ENCODE measurements around the gene RGS21. TPM values are rescaled to one million over a fixed set of nuclear protein-coding genes. Genes with fewer than 3 reads are reported as not detected.

The RGS21 gene
- total and polyA plus RNA-seq, 10 of the 15 experiments (the other 5 are each of a cell fraction or from before 2014, with no cell fraction given) = not detected

- ATAC-seq (no peak), FAIRE-seq (no peak), DNase-seq (ENCODE audit: low read depth, low spot score) (no peak)
- ChIA-PET RAD21 (ENCODE audit: unreplicated experiment) (no interaction called here), CTCF (no interaction called here), POLR2A (no interaction called here), SMC1A (ENCODE audit: uncharacterized antibody, unreplicated experiment) (no interaction called here)
- no peaks in the 10 kb centered on the region for H3K9me3 ChIP-seq (replicated peaks; ENCODE audit: control insufficient read depth, insufficient read depth, low read length)
- TF ChIP-seq ZNF217 (IDR thresholded peaks at IDR 0.05) (no peak), CREB1 (IDR thresholded peaks at IDR 0.05; ENCODE audit: low read depth) (no peak), MYB (IDR thresholded peaks at IDR 0.05; ENCODE audit: borderline replicate concordance, low read depth, low read length) (no peak), ZBTB33 (IDR thresholded peaks at IDR 0.05) (no peak), CHD1 (IDR thresholded peaks at IDR 0.05; ENCODE audit: low read depth, low read length) (no peak), NFXL1 (IDR thresholded peaks at IDR 0.05; ENCODE audit: borderline replicate concordance) (no peak), PAX8 (IDR thresholded peaks at IDR 0.05) (no peak), CUX1 (IDR thresholded peaks at IDR 0.05; ENCODE audit: insufficient replicate concordance, low read depth, low read length) (no peak), SKIL (IDR thresholded peaks at IDR 0.05; ENCODE audit: low read depth, poor library complexity, severe bottlenecking) (no peak)
- H3K27ac ChIP-seq (ENCODE audit: control insufficient read depth, insufficient read depth) = no peak overlapping the region
- no peaks in the 10 kb centered on the region for H3K79me2 ChIP-seq (ENCODE audit: control insufficient read depth, insufficient read depth, low read length)
- no peaks in the 10 kb centered on the region for H3K27me3 ChIP-seq (replicated peaks in 1 of 2; ENCODE audit: control insufficient read depth in 2 of 2, insufficient read depth in 2 of 2, low read length in 1 of 2)
- 53% methylated on average over 3 of the region's 3 CpGs for WGBS (ENCODE audit: insufficient coverage, insufficient replicate concordance, low lambda C conversion rate, missing lambda C conversion rate)
- H4K20me1 ChIP-seq (ENCODE audit: control insufficient read depth, insufficient read depth) = no peaks in the 10 kb centered on the region
- BruUV-seq (replicated peaks) = no TSS peak
- no peaks in the 10 kb centered on the region for H3K36me3 ChIP-seq (ENCODE audit: control insufficient read depth in 2 of 2, insufficient read depth in 2 of 2, low read length in 1 of 2)
- intact Hi-C loops (cut with micrococcal nuclease; ENCODE audit: unreplicated experiment) (no loop called here), in situ Hi-C loops (cut with MboI) (no loop called here)
- H2AFZ ChIP-seq (ENCODE audit: control insufficient read depth, low read depth, low read length) = no peak overlapping the region
- H3K9ac ChIP-seq (ENCODE audit: control insufficient read depth, insufficient read depth, low read length) = no peak overlapping the region
- H3K4me3 ChIP-seq = no peak overlapping the region
- H3K4me2 ChIP-seq (ENCODE audit: control insufficient read depth, insufficient read depth) = no peak overlapping the region
- H3K4me1 ChIP-seq (ENCODE audit: control insufficient read depth, insufficient read depth, low read length) = no peaks in the 10 kb centered on the region
These were observed 41.6 kb downstream of the RGS21 start for GRCh38 chr1:192358402-192358801.

Data from GM12878 (cell line).